ENCODE results near the gene GTPBP6. TPM values are rescaled to one million over a fixed set of nuclear protein-coding genes. Genes with fewer than 3 reads are reported as not detected.

Gene GTPBP6
- total RNA-seq, 4 donors from 2014 or later = 39.3 to 84.1 (median 56.3) TPM

- Histone ChIP-seq H3K9me3 (no peaks in the 10 kb centered on the region), H3K27me3 (no peaks in the 10 kb centered on the region), H3K4me1 (no peaks in the 10 kb centered on the region), H3K36me3 (peaks cover 0 to 84% (median 14%) of the 10 kb centered on the region in 3 donors), H3K27ac (no peak overlapping the region), H3K4me3 (no peak overlapping the region)
- 92 to 97% methylated on average over 40 to 42 of the region's 42 CpGs for WGBS, 2 donors
- TF ChIP-seq EP300 (IDR thresholded peaks at IDR 0.05) (no peak), CTCF (IDR thresholded peaks at IDR 0.05) (no peak), POLR2A (IDR thresholded peaks at IDR 0.05) (no peak)
- DNase-seq (ENCODE audit: low spot score in 2 of 2) = no peak
These were observed 28.0 kb downstream of the GTPBP6 start for GRCh38 chrX:290476-291166.

GRCh38 chrX:288561-288991 lies 30.0 kb downstream of the GTPBP6 start:
- WGBS, 2 donors = 94 to 98% methylated on average over 23 to 25 of the region's 25 CpGs
- TF ChIP-seq CTCF (IDR thresholded peaks at IDR 0.05) = no peak
- TF ChIP-seq POLR2A (IDR thresholded peaks at IDR 0.05) = no peak
- no peak for TF ChIP-seq EP300 (IDR thresholded peaks at IDR 0.05)
- Histone ChIP-seq H3K4me1 (peaks cover 0 to 4% (median 0%) of the 10 kb centered on the region in 4 donors), H3K27me3 (no peaks in the 10 kb centered on the region), H3K9me3 (no peaks in the 10 kb centered on the region), H3K4me3 (no peak overlapping the region), H3K27ac (no peak overlapping the region), H3K36me3 (peaks cover 0 to 71% (median 13%) of the 10 kb centered on the region in 3 donors)
- no peak for DNase-seq (ENCODE audit: low spot score in 2 of 2)

DNA sequence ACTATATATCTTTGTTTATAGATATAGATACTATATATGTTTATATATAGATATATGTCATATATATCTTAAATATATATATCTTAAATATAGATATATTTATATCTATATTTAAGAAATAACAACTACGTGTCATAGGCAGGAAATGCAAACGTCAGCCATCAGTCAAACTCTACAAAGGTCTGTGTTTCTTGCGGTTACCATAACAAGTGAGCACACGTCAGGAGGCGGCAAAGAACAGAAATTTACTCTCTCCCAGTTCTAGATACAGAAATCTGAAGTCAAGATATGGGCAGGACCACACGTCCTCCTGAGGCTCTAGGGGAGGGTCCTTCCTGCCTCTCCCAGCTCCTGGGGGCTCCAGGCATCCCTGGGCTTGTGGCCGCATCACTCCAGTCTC lies 30.9 kb downstream of the GTPBP6 start:
- Histone ChIP-seq H3K36me3 (peaks cover 0 to 62% (median 4%) of the 10 kb centered on the region in 3 donors), H3K4me3 (no peak overlapping the region), H3K4me1 (peaks cover 0 to 5% (median 0%) of the 10 kb centered on the region in 4 donors), H3K27me3 (no peaks in the 10 kb centered on the region), H3K9me3 (no peaks in the 10 kb centered on the region), H3K27ac (no peak overlapping the region)
- 88 to 90% methylated on average over 7 of the region's 7 CpGs for WGBS, 2 donors
- DNase-seq (ENCODE audit: low spot score in 2 of 2) = no peak
- no peak for TF ChIP-seq CTCF (IDR thresholded peaks at IDR 0.05)
- TF ChIP-seq POLR2A (IDR thresholded peaks at IDR 0.05) = no peak
- TF ChIP-seq EP300 (IDR thresholded peaks at IDR 0.05) = no peak

DNA sequence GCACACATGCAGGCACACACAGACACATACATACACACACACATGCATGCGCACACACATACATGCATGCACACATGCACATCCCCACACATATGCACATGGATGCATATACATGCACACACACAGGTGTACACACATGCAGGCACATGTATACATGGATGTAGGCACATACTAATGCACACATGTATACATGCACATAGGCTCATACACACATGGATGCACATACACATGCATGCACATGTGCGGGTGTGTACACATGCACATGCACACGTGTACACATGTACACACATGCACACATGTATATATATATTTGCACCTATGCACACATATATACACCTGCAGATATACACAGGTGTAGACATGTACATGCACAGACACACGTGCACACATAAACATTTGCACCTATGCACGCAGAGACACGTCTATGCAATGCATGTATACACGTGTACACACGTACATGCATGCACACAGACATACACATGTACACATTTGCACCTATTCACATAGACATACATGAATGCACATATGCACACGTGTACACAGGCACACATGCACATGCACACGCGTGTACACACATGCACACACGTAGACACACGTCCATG lies 33.4 kb downstream of the GTPBP6 start:
- Histone ChIP-seq H3K9me3 (no peaks in the 10 kb centered on the region), H3K4me3 (no peak overlapping the region), H3K27me3 (no peaks in the 10 kb centered on the region), H3K36me3 (peaks cover 0 to 37% (median 0%) of the 10 kb centered on the region in 3 donors), H3K4me1 (peaks cover 0 to 20% (median 0%) of the 10 kb centered on the region in 4 donors), H3K27ac (no peak overlapping the region)
- no peak for DNase-seq (ENCODE audit: low spot score in 2 of 2)
- 94 to 98% methylated on average over 13 of the region's 13 CpGs for WGBS, 2 donors
- TF ChIP-seq POLR2A (IDR thresholded peaks at IDR 0.05) (no peak), EP300 (IDR thresholded peaks at IDR 0.05) (no peak), CTCF (IDR thresholded peaks at IDR 0.05) (no peak)
